ENCODE results near the gene COL5A2.

DNA sequence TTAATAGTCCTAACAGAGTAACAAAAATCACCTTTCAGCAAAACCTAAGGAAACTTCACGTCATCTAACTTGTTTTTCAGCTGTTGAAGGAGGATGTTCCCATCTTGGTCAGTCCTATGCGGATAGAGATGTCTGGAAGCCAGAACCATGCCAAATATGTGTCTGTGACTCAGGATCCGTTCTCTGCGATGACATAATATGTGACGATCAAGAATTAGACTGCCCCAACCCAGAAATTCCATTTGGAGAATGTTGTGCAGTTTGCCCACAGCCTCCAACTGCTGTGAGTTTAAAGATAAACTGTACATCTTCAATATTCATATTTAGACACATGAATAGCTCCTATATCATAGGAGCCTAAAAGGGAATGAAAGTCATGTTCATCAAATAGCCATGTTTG lies 194.9 kb downstream of the COL5A2 start:
- TF ChIP-seq POLR2AphosphoS5 (IDR thresholded peaks at IDR 0.05) = no peak
- no peak for TF ChIP-seq EP300 (conservative IDR thresholded peaks at IDR 0.05; ENCODE audit: poor library complexity, severe bottlenecking)
- no peak for TF ChIP-seq TAF1 (IDR thresholded peaks at IDR 0.05; ENCODE audit: low read depth)
- TF ChIP-seq, protein P1, sequence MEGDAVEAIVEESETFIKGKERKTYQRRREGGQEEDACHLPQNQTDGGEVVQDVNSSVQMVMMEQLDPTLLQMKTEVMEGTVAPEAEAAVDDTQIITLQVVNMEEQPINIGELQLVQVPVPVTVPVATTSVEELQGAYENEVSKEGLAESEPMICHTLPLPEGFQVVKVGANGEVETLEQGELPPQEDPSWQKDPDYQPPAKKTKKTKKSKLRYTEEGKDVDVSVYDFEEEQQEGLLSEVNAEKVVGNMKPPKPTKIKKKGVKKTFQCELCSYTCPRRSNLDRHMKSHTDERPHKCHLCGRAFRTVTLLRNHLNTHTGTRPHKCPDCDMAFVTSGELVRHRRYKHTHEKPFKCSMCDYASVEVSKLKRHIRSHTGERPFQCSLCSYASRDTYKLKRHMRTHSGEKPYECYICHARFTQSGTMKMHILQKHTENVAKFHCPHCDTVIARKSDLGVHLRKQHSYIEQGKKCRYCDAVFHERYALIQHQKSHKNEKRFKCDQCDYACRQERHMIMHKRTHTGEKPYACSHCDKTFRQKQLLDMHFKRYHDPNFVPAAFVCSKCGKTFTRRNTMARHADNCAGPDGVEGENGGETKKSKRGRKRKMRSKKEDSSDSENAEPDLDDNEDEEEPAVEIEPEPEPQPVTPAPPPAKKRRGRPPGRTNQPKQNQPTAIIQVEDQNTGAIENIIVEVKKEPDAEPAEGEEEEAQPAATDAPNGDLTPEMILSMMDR (IDR thresholded peaks at IDR 0.05; ENCODE audit: poor library complexity, severe bottlenecking) = no peak
